ENCODE measurements around the gene LAMB4. TPM values are rescaled to one million over a fixed set of nuclear protein-coding genes. Genes with fewer than 3 reads are reported as not detected.

The LAMB4 gene
- total RNA-seq, 2 experiments from 2014 or later, result not detected

DNA sequence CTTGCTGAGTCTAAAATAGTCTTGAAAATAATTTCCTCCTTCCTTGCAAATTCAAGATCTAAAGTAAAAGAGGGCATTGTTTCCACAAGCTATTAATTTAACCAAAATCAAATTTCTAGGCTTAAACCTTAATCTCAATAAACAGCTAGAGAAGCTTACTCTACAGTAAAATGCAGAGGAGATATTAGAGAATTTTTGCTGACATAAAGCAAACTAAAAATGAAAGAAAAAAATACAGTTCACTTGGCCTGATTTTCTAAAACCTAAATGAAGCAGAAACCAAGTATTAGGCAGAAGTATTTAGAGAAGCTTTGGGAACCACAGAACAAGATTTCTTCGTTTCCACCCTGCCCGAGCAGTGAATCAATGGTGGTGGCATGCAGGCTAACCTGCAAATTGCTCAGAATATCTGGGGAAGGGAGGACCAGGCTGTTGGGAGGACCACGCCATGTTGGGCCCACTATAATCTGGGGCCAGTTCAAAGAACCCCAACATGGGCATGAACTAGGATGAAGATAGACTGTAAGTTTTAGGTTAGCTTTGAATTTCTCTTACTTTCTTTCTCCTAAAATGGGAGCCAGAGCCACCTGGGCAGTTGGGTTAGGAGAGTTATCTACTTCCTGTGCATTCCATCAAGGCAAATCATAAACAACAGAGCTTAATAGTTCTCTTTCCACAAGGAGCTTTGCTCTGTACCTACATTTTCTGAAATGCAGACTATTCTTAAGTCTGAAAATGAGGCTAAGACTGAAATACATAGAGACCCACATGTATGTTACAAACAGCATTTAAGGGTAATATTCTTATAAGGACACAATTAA, 131.3 kb downstream of the LAMB4 start:
- Mint-ChIP-seq H3K9me3 (no peaks in the 10 kb centered on the region), H3K27me3 (peaks cover 50% of the 10 kb centered on the region), H3K4me3 (no peak overlapping the region), H3K36me3 (ENCODE audit: low read depth) (no peaks in the 10 kb centered on the region), H3K27ac (no peak overlapping the region), H3K4me1 (ENCODE audit: low read depth) (peaks cover 14% of the 10 kb centered on the region)
- ATAC-seq (no peak), DNase-seq (no peak)
- TF ChIP-seq, protein P1, sequence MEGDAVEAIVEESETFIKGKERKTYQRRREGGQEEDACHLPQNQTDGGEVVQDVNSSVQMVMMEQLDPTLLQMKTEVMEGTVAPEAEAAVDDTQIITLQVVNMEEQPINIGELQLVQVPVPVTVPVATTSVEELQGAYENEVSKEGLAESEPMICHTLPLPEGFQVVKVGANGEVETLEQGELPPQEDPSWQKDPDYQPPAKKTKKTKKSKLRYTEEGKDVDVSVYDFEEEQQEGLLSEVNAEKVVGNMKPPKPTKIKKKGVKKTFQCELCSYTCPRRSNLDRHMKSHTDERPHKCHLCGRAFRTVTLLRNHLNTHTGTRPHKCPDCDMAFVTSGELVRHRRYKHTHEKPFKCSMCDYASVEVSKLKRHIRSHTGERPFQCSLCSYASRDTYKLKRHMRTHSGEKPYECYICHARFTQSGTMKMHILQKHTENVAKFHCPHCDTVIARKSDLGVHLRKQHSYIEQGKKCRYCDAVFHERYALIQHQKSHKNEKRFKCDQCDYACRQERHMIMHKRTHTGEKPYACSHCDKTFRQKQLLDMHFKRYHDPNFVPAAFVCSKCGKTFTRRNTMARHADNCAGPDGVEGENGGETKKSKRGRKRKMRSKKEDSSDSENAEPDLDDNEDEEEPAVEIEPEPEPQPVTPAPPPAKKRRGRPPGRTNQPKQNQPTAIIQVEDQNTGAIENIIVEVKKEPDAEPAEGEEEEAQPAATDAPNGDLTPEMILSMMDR (IDR thresholded peaks at IDR 0.05), result no peak
- ChIA-PET POLR2A (no interaction called here), CTCF (interaction anchor here (0.7 kb wide), 1 partner anchor 68 kb away, joined by 3 read pairs; no protein-coding TSS in a partner anchor)
- intact Hi-C loops (cut with micrococcal nuclease), result no loop called here

DNA sequence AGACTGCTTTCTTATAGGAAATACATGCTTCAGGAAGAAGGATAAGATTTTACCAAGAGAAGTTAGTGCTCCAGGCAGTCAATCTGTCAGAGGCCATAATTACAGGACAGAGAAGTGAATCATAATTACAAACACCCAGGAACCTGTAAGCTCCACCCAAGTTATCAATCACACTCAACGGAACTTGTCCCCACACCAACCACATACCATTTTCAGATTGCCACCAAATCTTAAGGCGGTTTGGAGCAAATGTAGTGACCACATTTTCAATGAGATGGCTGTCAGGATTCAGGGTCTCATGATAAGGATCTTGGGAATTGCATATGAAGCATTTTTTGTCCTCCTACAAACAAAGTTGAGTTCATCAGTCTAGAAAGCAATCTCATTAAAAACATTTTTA, 132.0 kb downstream of the LAMB4 start:
- Mint-ChIP-seq H3K27ac (no peak overlapping the region), H3K27me3 (peaks cover 45% of the 10 kb centered on the region), H3K4me1 (ENCODE audit: low read depth) (peaks cover 14% of the 10 kb centered on the region), H3K9me3 (no peaks in the 10 kb centered on the region), H3K4me3 (no peak overlapping the region), H3K36me3 (ENCODE audit: low read depth) (no peaks in the 10 kb centered on the region)
- TF ChIP-seq, protein P1 (IDR thresholded peaks at IDR 0.05), result no peak
- POLR2A ChIA-PET, result no interaction called here
- ATAC-seq (no peak), DNase-seq (no peak)
- intact Hi-C loops (cut with micrococcal nuclease), result no loop called here
- CTCF ChIA-PET, result interaction anchor here (0.7 kb wide), 1 partner anchor 67 kb away, joined by 3 read pairs; no protein-coding TSS in a partner anchor

DNA sequence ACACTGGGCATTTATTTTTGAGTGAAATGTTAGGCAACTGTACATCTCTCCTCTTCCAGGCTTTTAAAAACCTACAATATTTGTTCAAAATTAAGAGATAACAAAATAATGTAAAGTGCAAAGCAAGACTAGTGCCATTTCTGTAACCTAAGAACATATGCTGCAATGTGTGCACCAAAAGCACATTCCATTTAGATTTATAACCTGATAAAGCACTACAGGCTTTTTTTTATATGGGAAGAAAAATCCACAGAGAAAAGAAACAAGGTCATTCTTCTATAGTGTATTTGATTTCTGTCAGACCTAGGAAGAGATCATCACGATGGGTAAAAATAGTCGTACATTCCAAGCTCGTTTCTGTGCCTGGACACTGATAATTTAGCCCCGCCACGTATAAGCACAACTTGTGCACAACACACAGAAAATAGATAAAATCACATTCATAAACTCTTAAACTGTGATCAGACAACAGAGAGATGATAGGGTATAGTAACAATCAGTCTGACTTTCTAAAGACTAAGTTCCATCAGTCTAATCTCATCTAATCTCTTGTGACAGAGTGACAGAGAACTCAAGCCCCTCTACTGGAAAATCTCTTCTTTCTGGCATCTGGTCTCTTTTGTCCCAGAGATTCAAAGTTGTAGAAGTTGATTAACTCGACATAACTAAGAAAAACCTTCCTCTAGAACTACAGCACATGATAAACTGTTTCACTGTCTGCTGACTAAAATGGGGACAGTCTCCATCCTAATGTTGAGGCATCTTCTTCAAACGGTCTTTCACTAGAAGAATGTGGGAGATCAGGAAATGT, 133.9 kb downstream of the LAMB4 start:
- ATAC-seq (no peak), DNase-seq (no peak)
- Mint-ChIP-seq H3K4me3 (no peak overlapping the region), H3K4me1 (ENCODE audit: low read depth) (peaks cover 3% of the 10 kb centered on the region), H3K27me3 (peaks cover 38% of the 10 kb centered on the region), H3K9me3 (no peaks in the 10 kb centered on the region), H3K27ac (no peak overlapping the region), H3K36me3 (ENCODE audit: low read depth) (no peaks in the 10 kb centered on the region)
- TF ChIP-seq, protein P1 (IDR thresholded peaks at IDR 0.05), result no peak
- ChIA-PET POLR2A (no interaction called here), CTCF (no interaction called here)
- intact Hi-C loops (cut with micrococcal nuclease), result no loop called here

DNA sequence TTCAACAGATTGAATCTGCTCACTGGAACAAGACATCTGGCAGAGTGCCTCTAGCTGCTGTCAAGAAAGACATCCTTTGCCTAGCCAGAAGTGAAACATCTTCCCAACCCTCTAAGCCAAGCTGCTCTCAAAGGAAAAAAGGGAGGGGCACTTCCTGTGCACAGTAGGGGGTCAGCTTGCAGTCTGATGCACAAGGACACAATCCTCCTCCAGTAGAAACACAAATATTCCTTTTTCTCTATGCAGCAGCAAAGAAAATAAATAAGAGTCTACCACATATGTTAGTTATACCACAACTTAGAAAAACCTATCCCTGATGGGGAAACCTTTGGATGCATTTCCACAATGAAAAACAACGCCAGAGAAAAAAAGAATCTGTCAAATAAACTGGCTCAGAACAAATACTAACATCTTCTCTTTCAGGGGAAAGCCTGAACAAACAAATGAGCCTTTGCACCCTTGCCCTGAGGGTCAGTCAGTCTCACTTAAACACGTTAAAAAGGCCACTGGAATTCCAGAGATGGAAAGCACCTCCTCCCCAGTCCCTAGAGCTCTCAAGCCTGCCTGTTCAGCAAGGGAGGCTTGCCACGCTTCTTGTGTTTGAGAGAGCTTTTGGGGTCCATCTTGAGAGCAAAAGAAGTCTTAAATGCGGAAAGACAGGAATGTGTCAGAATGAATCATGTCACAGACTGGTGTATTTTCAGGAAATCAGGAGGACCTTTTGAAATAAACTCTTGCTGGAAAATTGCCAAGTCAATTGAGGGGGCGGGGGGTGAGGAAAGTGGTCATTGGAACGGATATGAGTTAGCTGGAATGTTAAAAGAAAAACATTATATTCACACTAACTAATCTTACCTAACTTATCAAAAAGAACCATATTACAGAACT, 134.7 kb downstream of the LAMB4 start:
- no peak for DNase-seq
- ATAC-seq, result no peak
- Mint-ChIP-seq H3K36me3 (ENCODE audit: low read depth) (no peaks in the 10 kb centered on the region), H3K27ac (no peak overlapping the region), H3K4me3 (no peak overlapping the region), H3K9me3 (no peaks in the 10 kb centered on the region), H3K4me1 (ENCODE audit: low read depth) (no peaks in the 10 kb centered on the region), H3K27me3 (peaks cover 32% of the 10 kb centered on the region)
- CTCF ChIA-PET, result no interaction called here
- POLR2A ChIA-PET, result interaction anchor here (0.7 kb wide), 1 partner anchor 57 kb away, joined by 3 read pairs; no protein-coding TSS in a partner anchor
- TF ChIP-seq, protein P1 (IDR thresholded peaks at IDR 0.05), result no peak
- intact Hi-C loops (cut with micrococcal nuclease), result no loop called here
